ENCODE measurements around the gene EXPH5.

EXPH5 gene

GRCh38 chr11:108597736-108598355, 4.3 kb upstream of the EXPH5 start:
- TF ChIP-seq EZH2 (IDR thresholded peaks at IDR 0.05; ENCODE audit: borderline replicate concordance, low read depth, low read length, severe bottlenecking) = no peak
- TF ChIP-seq, protein P1, sequence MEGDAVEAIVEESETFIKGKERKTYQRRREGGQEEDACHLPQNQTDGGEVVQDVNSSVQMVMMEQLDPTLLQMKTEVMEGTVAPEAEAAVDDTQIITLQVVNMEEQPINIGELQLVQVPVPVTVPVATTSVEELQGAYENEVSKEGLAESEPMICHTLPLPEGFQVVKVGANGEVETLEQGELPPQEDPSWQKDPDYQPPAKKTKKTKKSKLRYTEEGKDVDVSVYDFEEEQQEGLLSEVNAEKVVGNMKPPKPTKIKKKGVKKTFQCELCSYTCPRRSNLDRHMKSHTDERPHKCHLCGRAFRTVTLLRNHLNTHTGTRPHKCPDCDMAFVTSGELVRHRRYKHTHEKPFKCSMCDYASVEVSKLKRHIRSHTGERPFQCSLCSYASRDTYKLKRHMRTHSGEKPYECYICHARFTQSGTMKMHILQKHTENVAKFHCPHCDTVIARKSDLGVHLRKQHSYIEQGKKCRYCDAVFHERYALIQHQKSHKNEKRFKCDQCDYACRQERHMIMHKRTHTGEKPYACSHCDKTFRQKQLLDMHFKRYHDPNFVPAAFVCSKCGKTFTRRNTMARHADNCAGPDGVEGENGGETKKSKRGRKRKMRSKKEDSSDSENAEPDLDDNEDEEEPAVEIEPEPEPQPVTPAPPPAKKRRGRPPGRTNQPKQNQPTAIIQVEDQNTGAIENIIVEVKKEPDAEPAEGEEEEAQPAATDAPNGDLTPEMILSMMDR (IDR thresholded peaks at IDR 0.05; ENCODE audit: borderline replicate concordance, extremely low read depth, low read length, poor library complexity, severe bottlenecking) = no peak
- H3K27me3 ChIP-seq (ENCODE audit: insufficient read depth, low read length, poor library complexity) = peaks cover 40% of the 10 kb centered on the region
- H3K9ac ChIP-seq (ENCODE audit: low read depth, low read length) = no peak overlapping the region
- no peak overlapping the region for H3K27ac ChIP-seq (ENCODE audit: low read length)
- DNase-seq (no peak), ATAC-seq (ENCODE audit: insufficient read depth, low read depth) (no peak)
- no peak overlapping the region for H3K4me2 ChIP-seq (ENCODE audit: insufficient read depth, low read length)
- no peaks in the 10 kb centered on the region for H3K79me2 ChIP-seq (ENCODE audit: insufficient read depth, low read length)
- no peak overlapping the region for H3K4me3 ChIP-seq (ENCODE audit: low read depth in 1 of 2, low read length in 2 of 2)
- H4K20me1 ChIP-seq (ENCODE audit: insufficient read depth, low read length) = no peaks in the 10 kb centered on the region
- no peaks in the 10 kb centered on the region for H3K9me3 ChIP-seq (ENCODE audit: insufficient read depth, low read length, severe bottlenecking)
- no peak overlapping the region for H2AFZ ChIP-seq (ENCODE audit: low read depth, low read length)
- H3K4me1 ChIP-seq (ENCODE audit: insufficient read depth, low read length) = peaks cover 12% of the 10 kb centered on the region
- H3K36me3 ChIP-seq (ENCODE audit: insufficient read depth, low read length) = no peaks in the 10 kb centered on the region

DNA sequence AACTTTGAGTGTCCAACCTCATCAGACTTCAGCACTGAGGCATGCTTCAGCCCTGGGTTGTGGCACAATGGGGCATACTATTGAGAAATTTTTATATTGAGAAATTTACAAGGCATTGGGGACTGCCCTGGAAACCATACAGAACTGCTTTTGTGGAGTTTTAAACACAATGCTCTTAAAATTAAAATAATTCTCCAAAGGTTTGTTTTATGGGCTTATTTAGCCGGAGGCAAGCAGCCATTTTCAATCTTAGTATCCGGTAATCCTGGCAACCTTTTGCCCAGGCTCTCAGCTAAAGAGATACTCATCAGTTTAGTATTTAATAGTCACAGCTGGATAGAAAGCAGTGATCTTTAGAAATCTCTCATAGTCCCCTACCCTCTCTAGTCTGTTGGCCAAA, 3.1 kb upstream of the EXPH5 start:
- TF ChIP-seq, protein P1 (IDR thresholded peaks at IDR 0.05; ENCODE audit: borderline replicate concordance, extremely low read depth, low read length, poor library complexity, severe bottlenecking) = no peak
- TF ChIP-seq EZH2 (IDR thresholded peaks at IDR 0.05; ENCODE audit: borderline replicate concordance, low read depth, low read length, severe bottlenecking) = no peak
- DNase-seq (no peak), ATAC-seq (ENCODE audit: insufficient read depth, low read depth) (no peak)
- Histone ChIP-seq H3K79me2 (ENCODE audit: insufficient read depth, low read length) (no peaks in the 10 kb centered on the region), H2AFZ (ENCODE audit: low read depth, low read length) (no peak overlapping the region), H4K20me1 (ENCODE audit: insufficient read depth, low read length) (no peaks in the 10 kb centered on the region), H3K9me3 (ENCODE audit: insufficient read depth, low read length, severe bottlenecking) (no peaks in the 10 kb centered on the region), H3K27ac (ENCODE audit: low read length) (no peak overlapping the region), H3K36me3 (ENCODE audit: insufficient read depth, low read length) (no peaks in the 10 kb centered on the region), H3K4me2 (ENCODE audit: insufficient read depth, low read length) (no peak overlapping the region), H3K27me3 (ENCODE audit: insufficient read depth, low read length, poor library complexity) (peaks cover 52% of the 10 kb centered on the region), H3K9ac (ENCODE audit: low read depth, low read length) (no peak overlapping the region), H3K4me1 (ENCODE audit: insufficient read depth, low read length) (peaks cover 17% of the 10 kb centered on the region), H3K4me3 (ENCODE audit: low read depth in 1 of 2, low read length in 2 of 2) (no peak overlapping the region)

DNA sequence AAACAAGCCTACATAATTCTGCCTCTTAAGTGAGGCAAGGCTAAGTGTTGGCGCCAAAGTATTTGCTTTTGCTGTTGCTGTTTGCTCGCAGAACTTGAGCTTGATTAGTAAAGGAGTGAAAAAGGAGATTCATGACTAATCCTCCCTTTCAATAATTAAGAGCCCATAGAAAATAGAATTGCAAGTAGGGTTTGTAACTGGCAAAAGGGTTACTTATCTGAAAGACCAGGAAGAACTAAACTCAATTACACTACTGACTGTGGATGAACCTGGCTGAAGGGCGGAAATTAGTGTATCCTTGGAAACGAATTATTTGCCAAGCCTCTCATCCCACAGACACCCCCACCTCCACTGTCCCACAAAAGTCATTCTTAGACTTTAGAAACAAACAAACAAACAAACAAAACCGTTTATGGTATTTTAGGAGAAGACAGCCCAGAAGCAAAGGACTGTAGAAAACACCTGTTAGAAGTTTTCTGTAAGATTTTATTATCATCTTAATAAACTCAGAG, 411 bp upstream of the EXPH5 start:
- Histone ChIP-seq H3K27me3 (ENCODE audit: insufficient read depth, low read length, poor library complexity) (peaks cover 70% of the 10 kb centered on the region), H3K4me3 (ENCODE audit: low read depth in 1 of 2, low read length in 2 of 2) (peak overlapping the region in 1 of 2 experiments; percentile 55; a peak in 2 of 4 replicates), H3K4me1 (ENCODE audit: insufficient read depth, low read length) (peaks cover 17% of the 10 kb centered on the region), H2AFZ (ENCODE audit: low read depth, low read length) (peak overlapping the region; percentile 68; the same call in 1 of the 2 replicates), H3K36me3 (ENCODE audit: insufficient read depth, low read length) (no peaks in the 10 kb centered on the region), H3K27ac (ENCODE audit: low read length) (no peak overlapping the region), H3K9ac (ENCODE audit: low read depth, low read length) (no peak overlapping the region; the same call in 1 of the 2 replicates), H3K9me3 (ENCODE audit: insufficient read depth, low read length, severe bottlenecking) (no peaks in the 10 kb centered on the region), H3K79me2 (ENCODE audit: insufficient read depth, low read length) (no peaks in the 10 kb centered on the region), H3K4me2 (ENCODE audit: insufficient read depth, low read length) (peak overlapping the region; percentile 72), H4K20me1 (ENCODE audit: insufficient read depth, low read length) (no peaks in the 10 kb centered on the region)
- no peak for TF ChIP-seq EZH2 (IDR thresholded peaks at IDR 0.05; ENCODE audit: borderline replicate concordance, low read depth, low read length, severe bottlenecking)
- TF ChIP-seq, protein P1 (IDR thresholded peaks at IDR 0.05; ENCODE audit: borderline replicate concordance, extremely low read depth, low read length, poor library complexity, severe bottlenecking) = no peak
- DNase-seq (no peak), ATAC-seq (ENCODE audit: insufficient read depth, low read depth) (no peak)
